ACHN (cell line): Measurements from ENCODE around the gene ZC3H8.

ENCODE experiments used
- DNase-seq: peaks from one replicate; pipeline ENCODE4 v3.0.0-alpha.2; 2015
- in situ Hi-C: cut with HindIII; loops from 2 replicates; pipeline ENCODE4 v1.10.0; 2017; ENCODE audit warnings: low sequenced_read_pairs, low pct_ligation_motif_present, low pct_unique_long_range_greater_than_20kb

ZC3H8 gene

DNA sequence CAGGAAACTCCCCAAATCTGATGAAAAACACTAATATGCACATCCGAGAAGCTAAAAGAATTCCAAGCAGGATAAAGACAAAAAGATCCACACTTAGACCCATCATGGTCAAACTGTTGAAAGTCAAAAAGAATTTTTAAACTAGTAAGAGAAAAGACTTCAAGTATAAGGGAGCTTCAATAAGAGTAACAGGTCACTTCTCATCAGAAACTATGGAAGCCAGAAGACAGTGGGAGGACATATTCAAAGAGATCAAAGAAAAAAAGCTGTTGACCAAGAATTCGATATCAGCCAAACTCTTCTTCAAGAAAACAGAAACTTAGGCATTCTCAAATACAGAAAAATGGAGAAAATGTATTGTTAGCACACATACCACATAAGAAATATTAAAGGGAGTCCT is 50.4 kb downstream of the ZC3H8 start:
- in situ Hi-C loops = no loop called here

DNA sequence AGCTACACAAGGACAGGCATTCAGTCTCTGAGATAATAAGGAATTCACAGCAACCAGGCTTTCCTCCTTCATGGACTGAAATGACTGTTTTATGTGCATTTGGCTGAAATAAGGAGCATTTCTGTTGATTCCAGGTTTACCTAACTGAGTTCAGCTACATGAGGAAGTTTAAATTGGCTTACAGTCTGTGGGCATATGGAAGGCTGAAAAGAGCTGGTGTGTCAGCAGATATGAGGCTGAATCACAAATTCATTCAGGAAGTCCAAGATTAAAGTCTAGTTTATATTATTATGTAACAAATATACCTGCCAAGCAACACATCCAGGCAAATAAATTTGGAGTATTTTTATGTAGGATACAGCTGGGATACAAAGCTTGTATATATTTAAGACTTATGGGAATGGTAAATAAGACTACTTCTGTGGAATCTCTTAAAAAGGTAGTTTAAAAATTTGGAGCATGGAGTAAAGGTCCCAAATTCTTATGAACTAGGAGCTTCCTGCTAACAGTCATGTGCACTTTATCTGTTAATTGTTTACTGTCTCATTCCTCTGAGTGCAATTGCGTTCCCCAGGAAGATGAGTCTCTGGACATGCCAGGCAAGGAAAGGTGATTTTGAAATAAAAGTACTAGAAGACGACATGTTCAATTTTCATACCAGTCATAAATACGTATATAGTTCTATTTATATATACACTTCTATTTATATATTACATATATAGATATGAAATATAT is 53.0 kb downstream of the ZC3H8 start:
- no peak for DNase-seq
- in situ Hi-C loops = no loop called here

More for the DNA sequence above, 50.4 kb downstream of the ZC3H8 start:
- DNase-seq = peak; percentile 46

DNA sequence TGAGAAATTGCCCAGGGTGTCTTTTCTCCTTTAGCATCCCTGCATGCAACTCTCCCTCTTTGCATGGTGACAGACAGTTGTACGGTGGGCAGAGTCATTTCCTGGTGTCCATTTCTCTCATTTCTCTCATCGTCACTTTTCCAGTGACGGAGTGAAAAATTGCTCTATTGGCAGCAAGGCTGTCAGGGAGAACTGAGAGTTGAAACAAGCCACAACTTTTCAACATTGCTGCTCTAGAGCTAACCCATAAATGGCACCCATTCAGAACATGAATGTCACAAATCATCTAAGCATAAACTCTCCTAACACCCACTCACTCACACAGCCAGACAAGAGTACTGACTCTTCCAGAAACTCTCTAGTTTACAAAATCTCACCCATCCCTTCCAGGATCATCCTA is 55.7 kb downstream of the ZC3H8 start:
- in situ Hi-C loops = no loop called here
- DNase-seq = no peak

DNA sequence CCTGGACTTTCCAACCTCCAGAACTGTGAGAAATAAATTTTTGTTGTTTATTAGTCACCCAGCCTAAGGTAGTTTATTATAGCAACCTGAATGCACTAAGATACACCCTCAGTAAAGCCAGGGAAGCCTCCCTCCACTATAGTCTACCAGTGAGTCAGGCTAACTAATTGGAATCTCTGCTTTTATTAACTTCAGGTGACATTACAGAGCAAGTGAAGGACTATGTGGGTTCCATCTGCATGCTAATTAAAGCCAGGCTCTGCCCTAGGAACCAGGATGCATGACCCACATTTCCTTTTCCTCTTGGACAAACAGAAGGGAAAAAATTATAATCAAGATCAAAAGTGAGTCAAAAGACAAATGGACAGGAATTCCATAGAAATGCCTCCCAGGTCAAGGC is 56.1 kb downstream of the ZC3H8 start:
- in situ Hi-C loops = no loop called here
- DNase-seq = no peak

DNA sequence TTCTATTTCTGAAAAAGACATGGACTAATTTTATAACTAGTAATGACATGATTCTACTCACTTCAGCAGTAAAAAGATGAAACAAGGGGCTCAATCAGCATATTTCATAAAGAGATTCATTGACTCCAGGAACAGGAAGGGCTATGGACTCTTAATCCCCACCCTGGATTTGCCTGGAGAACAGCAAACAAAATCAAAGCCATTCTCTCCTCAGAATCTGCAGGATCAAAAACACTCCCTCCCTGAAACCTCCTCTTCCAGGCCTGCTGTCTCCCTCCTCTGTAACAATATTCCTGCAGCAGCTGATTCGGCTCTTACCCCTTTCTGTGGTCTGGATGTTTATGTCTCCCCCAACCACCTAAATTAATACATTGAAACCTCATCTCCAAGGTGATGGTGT is 57.0 kb downstream of the ZC3H8 start:
- in situ Hi-C loops = no loop called here
- DNase-seq = no peak

DNA sequence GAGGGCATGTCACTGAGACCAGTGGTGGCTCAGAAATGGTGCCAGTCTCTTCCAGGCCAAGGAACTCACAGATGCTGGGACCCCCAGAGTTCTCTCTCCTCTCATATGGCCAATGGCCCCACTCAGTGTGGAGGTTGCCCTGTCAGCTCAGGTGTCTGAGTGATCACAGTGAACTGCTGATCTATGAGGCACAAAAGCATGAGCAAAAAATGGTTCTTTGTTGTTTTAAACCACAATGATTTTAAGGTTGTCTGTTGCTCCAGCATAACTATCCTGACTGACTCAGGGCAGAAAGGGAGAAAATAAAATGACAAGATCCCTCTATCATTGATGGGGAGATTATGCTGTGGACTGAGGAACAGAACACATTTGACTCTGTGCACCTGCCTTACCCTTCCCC is 58.9 kb downstream of the ZC3H8 start:
- in situ Hi-C loops = no loop called here
- no peak for DNase-seq

DNA sequence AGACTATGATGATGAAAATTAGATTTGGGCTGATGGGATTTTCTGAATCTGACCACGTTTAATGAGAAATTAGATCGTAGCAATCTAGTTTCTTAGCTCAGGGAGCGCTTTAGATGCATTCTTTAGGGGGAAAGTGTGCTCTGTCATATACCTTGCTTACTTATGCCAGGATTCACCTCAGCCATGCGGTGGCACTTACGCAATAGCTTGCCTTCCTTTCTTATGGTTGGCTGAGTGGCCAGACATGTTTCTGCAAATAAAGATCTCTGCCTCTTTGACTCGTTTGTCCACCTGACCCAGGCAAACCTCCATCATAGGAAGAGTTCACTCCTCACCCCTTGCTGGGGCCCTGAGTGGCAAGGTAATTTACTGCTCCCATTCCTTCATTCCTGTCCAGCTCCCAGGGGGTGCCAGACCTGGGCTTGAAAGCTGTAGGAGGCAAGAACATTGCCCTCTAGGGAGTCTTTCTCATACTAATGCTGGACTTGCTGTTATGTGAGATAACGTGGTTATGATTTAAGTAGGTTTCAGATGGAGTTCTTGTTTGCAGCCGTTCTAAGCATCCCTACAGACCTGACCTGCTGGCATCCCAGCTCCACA is 59.6 kb downstream of the ZC3H8 start:
- in situ Hi-C loops = no loop called here
- no peak for DNase-seq

DNA sequence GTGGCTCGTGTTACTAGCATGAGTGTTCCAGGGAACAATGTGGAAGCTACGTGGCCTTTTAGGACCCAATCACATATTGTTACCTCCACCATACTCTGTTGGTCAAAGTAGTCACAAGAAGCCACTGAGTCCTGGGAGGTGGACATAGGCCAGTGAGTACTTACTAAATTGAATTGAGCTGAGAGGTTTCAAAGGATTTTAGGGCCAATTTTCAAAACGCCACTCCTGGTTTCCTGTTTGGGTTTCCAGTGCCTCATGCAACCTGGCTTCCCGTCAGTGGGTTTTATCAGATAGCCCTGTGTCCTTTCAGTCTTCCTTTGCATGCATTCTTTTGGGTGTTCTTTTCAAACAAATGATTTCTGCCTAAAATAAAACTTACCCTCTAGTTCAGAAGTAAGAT is 60.4 kb downstream of the ZC3H8 start:
- in situ Hi-C loops = no loop called here
- no peak for DNase-seq

DNA sequence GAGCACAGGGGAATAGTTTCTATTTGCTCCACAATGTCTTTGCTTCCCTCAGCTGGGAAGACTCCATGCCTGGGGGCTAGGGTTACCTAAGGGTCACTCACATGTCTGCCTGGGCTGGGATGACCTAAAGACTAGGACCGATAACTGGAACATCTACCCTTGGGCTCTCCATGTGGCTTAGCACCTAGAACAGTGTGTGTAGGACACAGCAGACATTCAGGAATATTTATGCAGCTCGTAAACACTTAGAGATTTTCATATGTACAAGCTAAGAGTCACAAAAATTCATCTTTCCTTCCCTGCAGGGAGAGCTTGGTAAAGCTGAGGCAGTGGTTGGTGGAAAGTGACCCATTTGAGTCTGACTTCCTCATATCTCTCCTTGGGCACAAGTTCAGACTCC is 60.8 kb downstream of the ZC3H8 start:
- in situ Hi-C loops = no loop called here
- no peak for DNase-seq

DNA sequence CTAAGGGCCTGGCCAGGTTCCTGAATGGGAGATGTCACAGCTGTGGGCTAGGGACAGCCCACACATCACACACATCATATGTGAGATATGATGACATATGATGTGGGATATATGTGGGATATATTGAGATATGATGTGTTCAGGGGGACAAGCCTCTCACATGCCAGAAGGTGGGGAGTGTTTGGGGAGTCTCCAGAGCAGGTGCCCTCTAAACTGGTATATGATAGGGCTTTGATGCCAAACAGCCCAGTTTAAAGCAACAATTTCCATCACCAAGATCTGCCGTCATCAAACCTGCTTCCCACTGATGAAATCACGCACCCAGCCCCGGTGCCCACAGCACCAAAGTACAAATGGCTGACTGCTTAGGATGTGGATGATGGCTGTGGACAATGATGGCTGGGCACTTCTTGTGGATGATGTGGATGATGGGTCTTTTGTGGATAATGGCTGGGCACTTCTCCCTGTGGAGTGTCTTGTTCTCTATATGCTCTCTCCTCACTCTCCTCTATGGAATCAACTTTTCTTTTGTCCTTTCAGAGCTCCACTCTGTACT is 65.8 kb downstream of the ZC3H8 start:
- in situ Hi-C loops = no loop called here
- DNase-seq = no peak

DNA sequence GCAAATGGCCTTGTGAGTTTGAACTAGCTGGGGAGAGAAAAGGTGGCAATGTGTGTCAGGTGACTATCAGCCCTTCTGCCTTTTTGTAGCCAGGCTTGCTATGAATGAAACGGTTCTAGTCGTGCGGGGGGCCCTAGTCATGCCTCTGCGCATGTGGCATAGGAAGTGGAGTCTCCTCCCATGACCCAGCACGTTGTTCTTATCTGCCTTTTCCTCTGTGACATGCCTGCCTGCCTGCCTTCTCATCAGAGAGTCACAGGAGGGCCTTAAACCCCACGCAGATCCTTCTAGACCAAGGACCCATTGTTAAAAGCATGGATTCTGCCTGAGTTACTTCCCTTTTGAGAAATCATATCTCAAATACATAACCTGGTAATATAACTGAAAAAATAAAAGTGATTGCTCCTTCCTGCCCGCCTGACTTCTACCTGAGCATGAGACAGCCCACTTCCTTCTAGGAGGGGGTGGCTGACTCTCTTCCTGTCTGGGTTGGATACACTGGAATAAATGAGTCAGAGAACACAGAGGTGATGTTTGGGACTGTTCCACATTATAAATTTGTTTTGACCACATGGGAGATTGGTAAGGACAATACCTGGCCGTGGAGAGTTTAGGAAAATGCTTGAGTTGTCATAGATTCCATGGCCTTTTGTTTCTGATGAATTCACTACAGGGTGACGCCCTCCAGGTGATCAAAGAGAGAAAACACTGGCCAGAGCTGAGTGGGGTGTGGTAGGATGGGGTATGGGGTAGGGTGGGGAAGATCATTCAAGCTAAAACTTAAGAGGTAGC is 66.8 kb downstream of the ZC3H8 start:
- in situ Hi-C loops = no loop called here
- no peak for DNase-seq

DNA sequence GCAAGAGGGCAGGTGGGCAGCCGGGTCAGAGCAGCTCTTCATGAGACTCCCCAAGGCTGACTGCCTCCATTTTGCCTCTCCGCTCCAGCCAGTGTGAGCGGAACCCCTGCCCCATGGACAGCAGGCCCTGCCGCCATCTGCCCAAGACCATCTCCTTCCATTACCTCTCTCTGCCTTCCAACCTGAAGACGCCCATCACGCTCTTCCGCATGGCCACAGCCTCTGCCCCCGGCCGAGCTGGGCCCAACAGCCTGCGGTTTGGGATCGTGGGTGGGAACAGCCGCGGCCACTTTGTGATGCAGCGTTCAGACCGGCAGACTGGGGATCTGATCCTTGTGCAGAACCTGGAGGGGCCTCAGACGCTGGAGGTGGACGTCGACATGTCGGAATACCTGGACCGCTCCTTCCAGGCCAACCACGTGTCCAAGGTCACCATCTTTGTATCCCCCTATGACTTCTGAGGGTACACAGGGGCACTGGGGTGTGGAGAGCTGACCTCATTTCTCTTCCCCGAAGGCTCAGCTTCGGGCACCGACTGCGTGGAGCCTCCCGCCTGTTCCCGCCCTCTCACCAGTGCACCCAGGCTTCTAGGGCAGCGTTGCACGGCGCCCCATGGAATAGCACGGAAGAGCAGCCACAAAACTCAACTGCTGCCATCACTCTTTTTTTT is 67.7 kb downstream of the ZC3H8 start:
- DNase-seq = no peak
- in situ Hi-C loops = no loop called here

DNA sequence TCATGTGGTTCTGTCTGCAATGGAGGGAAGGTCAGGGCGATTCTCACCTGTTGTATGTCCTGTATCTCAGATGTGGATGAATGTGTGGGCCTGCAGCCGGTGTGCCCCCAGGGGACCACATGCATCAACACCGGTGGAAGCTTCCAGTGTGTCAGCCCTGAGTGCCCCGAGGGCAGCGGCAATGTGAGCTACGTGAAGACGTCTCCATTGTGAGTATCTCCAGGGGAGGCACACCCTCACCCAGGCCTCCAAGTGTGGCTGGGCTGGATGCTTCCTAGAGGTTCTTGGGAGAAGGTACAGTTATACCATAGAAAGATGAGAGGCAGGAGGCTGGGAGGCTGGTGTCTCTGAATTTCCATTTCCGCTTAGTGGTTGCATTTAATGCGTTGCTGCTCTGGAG is 69.7 kb downstream of the ZC3H8 start:
- in situ Hi-C loops = no loop called here

DNA sequence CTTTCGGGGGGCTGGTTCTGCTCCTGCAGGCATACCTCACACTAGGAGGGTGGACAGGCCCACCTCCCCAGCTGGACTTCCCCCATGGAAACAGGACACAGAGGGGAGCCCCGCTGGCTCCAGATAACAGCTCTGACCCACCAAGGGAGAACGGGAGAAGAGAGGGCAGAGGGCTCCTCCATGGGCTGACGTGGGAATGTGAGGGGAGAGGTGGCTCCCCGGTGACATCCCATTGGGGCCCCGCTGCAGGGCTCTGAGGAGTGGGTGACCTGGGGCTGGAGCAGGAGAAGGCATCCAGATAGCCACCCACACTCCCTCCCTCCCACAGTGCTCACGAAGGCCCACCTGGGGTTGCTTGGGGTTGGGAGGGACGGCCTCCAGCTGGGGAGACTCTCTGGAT is 70.7 kb downstream of the ZC3H8 start:
- DNase-seq = no peak
- in situ Hi-C loops = no loop called here

More for the DNA sequence above, 69.7 kb downstream of the ZC3H8 start:
- no peak for DNase-seq

DNA sequence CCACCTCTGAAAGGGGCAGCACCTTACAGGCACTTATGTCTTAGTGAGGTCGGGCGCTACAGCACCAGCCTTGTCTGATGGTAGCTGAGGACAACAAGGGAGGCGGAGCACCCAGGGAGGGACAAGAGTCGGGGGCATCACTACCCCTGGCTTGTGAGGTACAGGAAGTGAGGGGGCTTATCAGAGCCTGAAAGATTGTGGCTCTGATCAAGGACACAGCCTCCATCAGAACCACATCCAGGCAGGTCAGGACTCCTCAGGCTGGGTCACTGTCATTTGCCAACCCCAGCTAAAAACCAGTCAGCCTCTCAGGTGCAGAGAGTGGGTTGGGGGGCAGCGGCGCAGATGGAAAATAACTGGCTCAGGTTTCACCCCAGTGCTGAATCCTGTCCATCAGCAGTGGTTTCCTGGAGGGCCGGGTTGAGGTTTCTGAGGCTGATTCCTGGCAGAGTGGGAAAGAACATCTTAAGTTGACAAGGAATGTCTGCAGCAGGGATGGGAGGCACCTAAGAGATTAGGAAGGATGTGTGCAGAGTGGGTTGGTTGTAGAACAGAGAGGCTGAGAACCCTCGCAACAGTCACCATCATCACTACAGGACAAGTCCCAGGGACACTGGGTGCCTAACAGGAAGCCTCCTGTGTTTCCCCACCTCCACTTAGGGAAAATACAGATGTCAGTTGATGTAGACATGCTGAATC is 71.4 kb downstream of the ZC3H8 start:
- in situ Hi-C loops = no loop called here
- no peak for DNase-seq

DNA sequence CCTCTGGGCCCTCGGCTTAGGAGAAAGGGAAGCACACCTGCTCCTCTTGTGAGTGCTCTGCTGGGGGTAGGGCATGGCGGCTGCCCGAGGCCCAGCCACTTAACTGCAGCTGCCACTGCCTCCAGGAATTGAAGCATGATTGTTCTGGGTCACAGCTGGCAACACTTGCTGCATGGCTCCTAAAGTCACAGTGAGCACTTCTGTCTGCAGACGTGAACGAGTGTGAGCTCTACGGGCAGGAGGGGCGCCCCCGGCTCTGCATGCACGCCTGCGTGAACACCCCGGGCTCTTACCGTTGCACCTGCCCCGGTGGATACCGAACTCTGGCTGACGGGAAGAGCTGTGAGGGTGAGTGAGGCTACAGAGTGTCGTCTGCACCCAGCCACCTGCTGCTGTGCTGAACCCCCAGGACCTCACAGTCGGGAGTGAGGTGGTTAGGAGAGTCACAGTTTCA is 72.2 kb downstream of the ZC3H8 start:
- no peak for DNase-seq
- in situ Hi-C loops = no loop called here

DNA sequence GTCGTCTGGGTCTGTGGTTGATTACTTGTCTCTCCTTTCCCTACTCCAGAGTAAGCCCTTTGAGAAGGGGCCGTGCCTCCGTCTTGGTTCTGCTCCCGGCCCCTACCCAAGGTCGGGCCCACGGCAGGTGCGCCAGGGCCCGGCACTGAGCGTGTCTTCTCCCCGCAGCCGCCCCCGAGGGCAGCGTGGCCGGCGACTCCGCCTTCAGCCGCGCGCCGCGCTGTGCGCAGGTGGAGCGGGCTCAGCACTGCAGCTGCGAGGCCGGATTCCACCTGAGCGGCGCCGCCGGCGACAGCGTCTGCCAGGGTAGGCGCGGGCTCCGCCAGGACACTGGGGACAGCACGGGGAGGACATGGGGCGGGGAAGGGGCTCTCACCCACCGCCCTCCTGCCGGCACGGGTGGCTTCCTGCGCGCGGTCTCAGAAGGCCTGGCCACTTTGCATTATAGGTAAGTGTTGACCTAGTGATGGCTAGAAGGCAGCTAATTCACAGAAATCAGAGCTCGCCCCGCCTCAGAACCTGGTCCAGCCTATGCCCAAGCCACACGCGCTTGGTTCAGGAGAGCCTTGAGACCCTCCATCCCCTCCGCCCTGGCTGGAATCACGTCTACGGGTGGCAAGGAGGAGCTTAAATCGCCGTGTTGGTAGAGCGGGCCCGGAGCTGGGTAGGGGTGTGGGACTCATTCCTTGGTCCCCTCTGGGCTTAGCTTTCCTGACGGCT is 73.1 kb downstream of the ZC3H8 start:
- no peak for DNase-seq
- in situ Hi-C loops = no loop called here
